H4 (cell line): ENCODE results near the gene PTPN13. TPM values are rescaled to one million over a fixed set of nuclear protein-coding genes. Genes with fewer than 3 reads are reported as not detected.

Source experiments
- DNase-seq: peaks from one replicate; pipeline ENCODE4 v3.0.0-alpha.2; 2015; ENCODE audit warnings: low spot score
- total RNA-seq: library from RNA; depleted of rRNA; stranded (reverse); fragments of >200 nt; shearing (Covaris generic); gene quantifications from 2 replicates; pipeline ENCODE4 v1.2.3, GENCODE V29; 2014

The PTPN13 gene
- total RNA-seq, 1 experiment from 2014 or later, result 45.6 TPM

GRCh38 chr4:86592553-86593249, 1.4 kb upstream of the PTPN13 start:
- DNase-seq, result no peak

GRCh38 chr4:86594559-86595425, 677 bp downstream of the PTPN13 start:
- peak; percentile 79 for DNase-seq

GRCh38 chr4:86595426-86595805, 1.3 kb downstream of the PTPN13 start:
- DNase-seq, result peak; percentile 28

GRCh38 chr4:86596807-86597206, 2.7 kb downstream of the PTPN13 start:
- DNase-seq, result no peak

- DNase-seq, result no peak
Measured at GRCh38 chr4:86600007-86600653, 6.0 kb downstream of the PTPN13 start.

- no peak for DNase-seq
Measured at GRCh38 chr4:86603311-86603885, 9.3 kb downstream of the PTPN13 start.

GRCh38 chr4:86606809-86607208, 12.7 kb downstream of the PTPN13 start:
- DNase-seq, result no peak

GRCh38 chr4:86608757-86609375, 14.8 kb downstream of the PTPN13 start:
- DNase-seq, result no peak

- no peak for DNase-seq
Measured at GRCh38 chr4:86611757-86612156, 17.6 kb downstream of the PTPN13 start.

- DNase-seq, result no peak
Measured at GRCh38 chr4:86613734-86614133, 19.6 kb downstream of the PTPN13 start.

- no peak for DNase-seq
Measured at GRCh38 chr4:86614865-86615264, 20.8 kb downstream of the PTPN13 start.

- DNase-seq, result no peak
Measured at GRCh38 chr4:86615501-86615900, 21.4 kb downstream of the PTPN13 start.

- no peak for DNase-seq
Measured at GRCh38 chr4:86619656-86620055, 25.5 kb downstream of the PTPN13 start.

- no peak for DNase-seq
Measured at GRCh38 chr4:86621435-86621834, 27.3 kb downstream of the PTPN13 start.

- no peak for DNase-seq
Measured at GRCh38 chr4:86626066-86626465, 32.0 kb downstream of the PTPN13 start.

- no peak for DNase-seq
Measured at GRCh38 chr4:86627462-86628135, 33.5 kb downstream of the PTPN13 start.

GRCh38 chr4:86630629-86631028, 36.5 kb downstream of the PTPN13 start:
- DNase-seq, result no peak

- DNase-seq, result no peak
Measured at GRCh38 chr4:86631166-86631565, 37.1 kb downstream of the PTPN13 start.

- DNase-seq, result no peak
Measured at GRCh38 chr4:86633854-86634253, 39.7 kb downstream of the PTPN13 start.

- no peak for DNase-seq
Measured at GRCh38 chr4:86640469-86640868, 46.4 kb downstream of the PTPN13 start.

GRCh38 chr4:86641516-86642090, 47.5 kb downstream of the PTPN13 start:
- DNase-seq, result no peak
